GM20000 (cell line): Measurements from ENCODE around the gene KLK8.
"Not testable (repeated sequence)": the region's sequence is repeated elsewhere in the genome, so short reads cannot be mapped to it uniquely, and the experiment has no call there.

Source experiments
- DNase-seq: peaks from one replicate; pipeline ENCODE4 v3.0.0; 2012; ENCODE audit warnings: low spot score
- TF ChIP-seq, protein P1 (sequence below): IDR thresholded peaks from 2 replicates; pipeline ENCODE4 v1.5.1; 2012; ENCODE audit warnings: mild to moderate bottlenecking, control low read depth; ENCODE audit errors: extremely low read depth, missing control alignments

Gene KLK8

DNA sequence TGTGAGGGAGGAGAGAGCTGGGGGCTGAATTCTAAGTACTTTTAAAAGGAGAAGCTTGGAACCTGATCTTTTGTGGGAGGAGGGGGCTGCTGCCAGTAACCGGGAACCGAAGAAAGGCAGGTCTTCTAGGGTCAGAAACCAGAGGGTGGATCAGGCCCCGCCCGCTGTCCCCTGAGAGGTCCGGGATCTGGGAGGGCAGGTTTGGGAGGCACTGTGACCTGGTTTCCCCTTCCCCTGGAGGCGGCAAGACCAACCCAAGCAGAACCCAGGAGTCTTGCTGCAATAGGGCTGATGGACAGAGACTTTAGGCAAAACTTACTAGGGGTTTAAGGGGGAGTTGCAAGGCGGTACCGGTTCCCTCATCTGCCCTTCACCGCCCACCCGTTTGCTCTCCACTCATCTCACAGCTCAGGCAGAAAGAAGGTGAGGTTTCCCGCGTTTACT is 707 bp upstream of the KLK8 start:
- TF ChIP-seq, protein P1, sequence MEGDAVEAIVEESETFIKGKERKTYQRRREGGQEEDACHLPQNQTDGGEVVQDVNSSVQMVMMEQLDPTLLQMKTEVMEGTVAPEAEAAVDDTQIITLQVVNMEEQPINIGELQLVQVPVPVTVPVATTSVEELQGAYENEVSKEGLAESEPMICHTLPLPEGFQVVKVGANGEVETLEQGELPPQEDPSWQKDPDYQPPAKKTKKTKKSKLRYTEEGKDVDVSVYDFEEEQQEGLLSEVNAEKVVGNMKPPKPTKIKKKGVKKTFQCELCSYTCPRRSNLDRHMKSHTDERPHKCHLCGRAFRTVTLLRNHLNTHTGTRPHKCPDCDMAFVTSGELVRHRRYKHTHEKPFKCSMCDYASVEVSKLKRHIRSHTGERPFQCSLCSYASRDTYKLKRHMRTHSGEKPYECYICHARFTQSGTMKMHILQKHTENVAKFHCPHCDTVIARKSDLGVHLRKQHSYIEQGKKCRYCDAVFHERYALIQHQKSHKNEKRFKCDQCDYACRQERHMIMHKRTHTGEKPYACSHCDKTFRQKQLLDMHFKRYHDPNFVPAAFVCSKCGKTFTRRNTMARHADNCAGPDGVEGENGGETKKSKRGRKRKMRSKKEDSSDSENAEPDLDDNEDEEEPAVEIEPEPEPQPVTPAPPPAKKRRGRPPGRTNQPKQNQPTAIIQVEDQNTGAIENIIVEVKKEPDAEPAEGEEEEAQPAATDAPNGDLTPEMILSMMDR, result no peak
- no peak for DNase-seq

- TF ChIP-seq, protein P1, result no peak
- no peak for DNase-seq
These were observed 423 bp downstream of the KLK8 start for GRCh38 chr19:51000981-51001380.

DNA sequence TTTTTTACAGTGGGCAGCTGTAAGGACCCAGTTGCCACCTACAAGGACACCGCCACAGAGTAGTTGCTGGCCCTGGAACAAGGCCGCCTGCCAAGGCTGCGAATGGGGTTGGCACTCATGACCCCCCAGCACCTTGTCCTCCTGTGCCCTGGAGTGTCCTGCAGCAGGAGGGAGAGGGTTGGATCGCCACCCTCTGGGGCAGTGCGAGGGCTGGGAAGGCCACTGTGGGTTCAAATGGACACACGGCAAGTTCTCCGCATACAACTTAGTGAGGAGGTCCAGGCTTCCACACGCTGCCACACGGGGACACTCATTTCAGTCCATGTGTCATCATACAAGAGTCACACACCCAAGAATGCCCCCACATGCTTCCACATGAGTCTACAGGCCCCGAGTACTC is 978 bp downstream of the KLK8 start:
- TF ChIP-seq, protein P1, result no peak
- DNase-seq, result no peak

GRCh38 chr19:50998686-50999085 is 2.7 kb downstream of the KLK8 start:
- TF ChIP-seq, protein P1, result no peak
- DNase-seq, result no peak

DNA sequence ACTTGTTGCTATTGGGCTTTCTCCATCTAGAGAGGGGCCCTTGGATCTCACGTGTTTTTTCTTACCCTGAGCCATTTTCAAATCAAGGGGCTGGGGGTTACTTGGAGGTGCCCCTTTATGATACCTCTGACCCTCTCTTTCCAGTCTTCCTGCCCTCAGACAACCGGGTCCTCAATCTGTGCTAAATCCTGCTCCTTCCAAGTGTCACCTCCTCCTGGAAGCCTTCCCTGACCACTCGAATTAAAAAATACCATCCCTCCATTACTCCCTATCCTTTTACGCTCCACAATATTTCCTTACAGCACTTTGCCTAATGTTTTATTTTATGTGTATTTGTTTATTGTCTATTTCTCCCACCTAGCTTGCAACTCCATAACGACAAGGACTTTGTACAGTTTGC is 3.3 kb downstream of the KLK8 start:
- DNase-seq, result no peak
- TF ChIP-seq, protein P1, result no peak

DNA sequence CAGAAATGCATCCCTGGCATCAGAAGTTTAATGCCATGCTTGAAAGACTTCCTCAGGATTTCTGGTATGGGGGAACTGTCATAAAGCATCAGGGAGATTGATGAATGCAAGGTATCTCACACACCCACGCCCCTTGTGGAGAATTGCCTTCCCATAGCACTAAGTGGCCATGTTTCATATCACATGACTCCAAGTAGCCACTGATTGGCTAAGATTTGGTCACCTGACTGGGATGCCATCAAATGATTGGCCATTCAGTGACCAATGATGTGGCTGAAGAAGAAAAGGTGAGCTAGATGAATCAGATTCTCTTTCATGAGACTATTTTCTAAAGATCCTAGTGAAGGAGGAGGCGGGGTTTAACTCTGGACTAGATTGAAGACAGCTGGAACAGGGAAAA is 7.3 kb downstream of the KLK8 start:
- TF ChIP-seq, protein P1, result no peak
- DNase-seq, result no peak

GRCh38 chr19:50992666-50993035 is 8.8 kb downstream of the KLK8 start:
- DNase-seq, result no peak
- TF ChIP-seq, protein P1, result no peak

GRCh38 chr19:50984416-50984815 is 17.0 kb downstream of the KLK8 start:
- not testable (repeated sequence) for DNase-seq
